Thyroid gland (tissue), 4 donors: ENCODE measurements around the gene ATP7B.

Experiments
- CTCF ChIP-seq, 6 experiments: fragments of 200-600 bp in 3 of 6; fragments of 450-650 bp in 3 of 6; sonication (generic) in 3 of 6; IDR thresholded peaks; one replicate each; pipeline ENCODE4 v1.5.1; 2016 to 2019; ENCODE audit warnings: antibody characterized with exemption in 6 of 6, mild to moderate bottlenecking in 2 of 6, inconsistent platforms in 1 of 6, moderate library complexity in 1 of 6
- POLR2A ChIP-seq, 2 donors: fragments of 450-650 bp; IDR thresholded peaks; one replicate each; pipeline ENCODE4 v1.6.1; 2017; ENCODE audit warnings: antibody characterized with exemption in 2 of 2, mild to moderate bottlenecking in 2 of 2, moderate library complexity in 1 of 2

GRCh38 chr13:51938454-51938853, 72.8 kb downstream of the ATP7B start:
- TF ChIP-seq CTCF (IDR thresholded peaks at IDR 0.05), result no peak
- no peak for TF ChIP-seq POLR2A (IDR thresholded peaks at IDR 0.05)
